Activated gamma-delta T cell treated with Interleukin-2 at 50 U/mL for 16 hours (primary cell): ENCODE data around the gene ACOT11.

Experiments
- DNase-seq: peaks from one replicate; pipeline ENCODE4 v3.0.0-alpha.2; 2020

ACOT11 gene

GRCh38 chr1:54593571-54594160, 45.6 kb downstream of the ACOT11 start:
- DNase-seq, result no peak

GRCh38 chr1:54594463-54594862, 46.4 kb downstream of the ACOT11 start:
- no peak for DNase-seq

DNA sequence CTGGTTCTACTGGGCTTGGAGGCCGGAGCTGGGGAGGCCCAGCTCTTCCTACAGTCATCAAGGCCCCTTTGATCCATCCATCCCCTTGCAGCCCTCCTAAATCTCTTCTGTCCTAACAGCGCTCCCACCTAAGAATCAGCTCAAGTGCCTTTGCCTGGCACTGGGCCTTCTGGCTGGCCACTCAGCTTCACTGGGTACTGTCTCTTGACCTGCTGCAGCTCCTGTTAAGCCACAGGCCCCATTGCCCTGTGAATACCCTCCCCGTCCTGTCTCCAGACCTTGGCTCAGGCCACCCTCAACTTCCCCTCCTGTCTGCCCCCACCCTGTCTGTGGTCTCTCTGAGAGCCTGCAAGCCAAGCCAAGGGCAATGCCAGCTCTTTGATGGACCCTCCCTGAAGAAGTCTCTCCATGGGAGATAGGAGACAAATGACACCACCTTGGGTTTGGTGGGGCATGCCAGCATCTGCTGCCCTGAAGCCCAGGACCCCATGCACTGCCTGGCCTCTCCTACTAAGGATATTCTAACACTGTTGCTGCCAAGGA, 48.0 kb downstream of the ACOT11 start:
- DNase-seq, result no peak

GRCh38 chr1:54596756-54597155, 48.7 kb downstream of the ACOT11 start:
- DNase-seq, result no peak

- no peak for DNase-seq
Measured at GRCh38 chr1:54597455-54598030, 49.5 kb downstream of the ACOT11 start.

GRCh38 chr1:54599211-54599823, 51.3 kb downstream of the ACOT11 start:
- DNase-seq, result no peak

DNA sequence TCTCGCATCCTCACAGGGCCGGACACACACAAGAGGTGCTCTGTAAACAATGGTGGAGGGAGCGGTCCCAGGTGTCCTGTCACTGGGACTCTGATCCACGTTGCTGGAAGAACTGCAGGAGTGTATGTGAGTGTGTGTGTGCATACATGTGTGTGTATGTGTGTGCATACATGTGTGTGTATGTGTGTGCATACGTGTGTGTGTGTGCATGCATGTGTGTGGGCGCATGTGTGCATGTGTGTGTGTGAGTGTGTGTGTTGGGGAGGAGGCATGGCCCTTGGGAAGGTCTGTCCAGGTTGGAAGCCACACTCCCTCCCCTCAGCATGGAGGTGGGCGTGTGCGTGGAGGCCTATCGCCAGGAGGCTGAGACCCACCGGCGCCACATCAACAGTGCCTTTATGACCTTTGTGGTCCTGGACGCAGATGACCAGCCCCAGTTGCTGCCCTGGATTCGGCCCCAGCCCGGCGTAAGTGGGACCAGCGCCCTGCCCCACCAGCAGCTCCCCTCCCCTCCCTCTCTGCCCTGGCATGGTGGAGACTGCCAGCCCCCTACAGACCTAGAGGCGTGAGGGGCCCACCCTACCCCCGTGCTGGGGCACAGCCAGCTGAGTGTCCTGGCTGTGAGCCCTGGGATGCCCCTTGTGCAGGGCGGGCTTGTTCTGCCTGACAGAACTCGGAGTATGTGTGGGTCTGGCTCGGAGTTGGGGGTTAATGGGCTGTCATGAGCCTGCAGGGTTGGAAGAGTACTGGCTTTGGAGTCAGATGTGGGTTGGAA, 53.1 kb downstream of the ACOT11 start:
- DNase-seq, result no peak

DNA sequence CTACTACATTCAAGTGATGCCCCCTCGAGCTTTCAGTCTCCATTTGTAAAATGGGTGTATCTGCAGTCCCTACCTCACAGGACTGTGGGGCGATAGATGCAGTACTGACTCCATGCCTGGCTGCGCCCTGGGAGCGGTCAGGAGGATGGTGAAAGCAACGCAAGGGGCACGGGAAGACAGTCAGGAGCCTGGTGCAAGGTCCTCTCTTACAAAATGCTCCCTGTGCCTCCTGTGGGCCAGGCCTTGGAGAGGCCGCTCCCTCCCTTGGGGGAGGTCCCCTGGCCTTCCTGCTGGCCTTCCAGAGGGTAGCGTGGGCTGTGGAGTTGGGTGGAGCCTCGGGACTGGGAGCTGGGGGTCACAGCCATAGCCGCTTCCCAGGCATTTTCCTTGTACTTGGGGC, 53.7 kb downstream of the ACOT11 start:
- DNase-seq, result no peak

DNA sequence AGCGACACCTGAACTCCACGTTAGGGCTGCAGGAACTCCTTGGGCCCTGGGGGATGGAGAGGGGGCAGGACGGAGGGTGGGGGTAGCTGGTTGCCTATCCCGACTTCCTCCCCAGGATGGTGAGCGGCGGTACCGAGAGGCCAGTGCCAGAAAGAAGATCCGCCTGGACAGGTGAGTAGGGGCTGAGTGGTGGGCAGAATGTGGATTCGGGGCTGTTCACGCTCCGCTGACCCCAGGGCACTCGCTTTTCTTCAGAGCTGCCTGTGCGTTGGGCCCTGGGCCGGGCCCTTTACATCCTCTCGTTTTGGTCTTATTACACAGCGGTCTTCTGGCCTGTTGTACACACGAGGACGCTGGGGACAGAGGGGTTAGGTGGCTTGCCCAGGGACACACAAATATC, 54.5 kb downstream of the ACOT11 start:
- DNase-seq, result no peak

DNA sequence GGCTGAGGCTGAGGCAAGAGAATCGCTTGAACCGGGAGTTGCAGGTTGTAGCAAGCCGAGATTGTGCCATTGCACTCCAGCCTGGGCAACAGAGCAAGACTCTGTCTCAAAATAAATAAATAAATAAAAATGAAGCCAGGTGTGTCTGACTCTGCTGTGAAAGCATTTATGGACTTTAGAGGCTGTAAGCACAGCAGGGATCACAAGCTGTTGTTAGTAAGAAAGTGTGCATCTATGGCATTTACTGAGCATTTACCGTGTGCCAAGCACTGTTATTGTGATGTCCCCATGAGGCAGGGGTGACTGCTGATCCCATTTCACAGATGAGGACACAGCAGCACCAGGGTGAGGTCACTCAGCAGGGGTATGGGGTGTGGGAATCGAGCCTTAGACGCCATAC, 55.2 kb downstream of the ACOT11 start:
- no peak for DNase-seq

DNA sequence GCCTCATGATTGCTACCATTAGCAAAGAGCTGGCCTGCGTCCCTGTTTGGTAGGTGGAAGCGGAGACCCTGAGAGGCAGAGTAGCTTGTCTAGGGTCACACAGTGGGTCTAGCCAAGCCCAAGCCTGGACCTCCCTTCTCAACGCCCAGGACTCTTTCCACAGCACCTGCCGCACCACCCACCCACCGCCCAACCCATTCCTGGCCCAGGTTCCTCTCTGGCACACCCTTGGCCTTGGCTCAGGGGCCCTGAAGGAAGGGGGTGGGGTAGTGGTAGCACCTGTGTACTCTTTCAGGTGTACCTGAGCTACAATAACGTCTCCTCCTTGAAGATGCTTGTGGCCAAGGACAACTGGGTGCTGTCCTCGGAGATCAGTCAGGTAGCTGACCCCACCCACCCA, 56.0 kb downstream of the ACOT11 start:
- DNase-seq, result no peak

DNA sequence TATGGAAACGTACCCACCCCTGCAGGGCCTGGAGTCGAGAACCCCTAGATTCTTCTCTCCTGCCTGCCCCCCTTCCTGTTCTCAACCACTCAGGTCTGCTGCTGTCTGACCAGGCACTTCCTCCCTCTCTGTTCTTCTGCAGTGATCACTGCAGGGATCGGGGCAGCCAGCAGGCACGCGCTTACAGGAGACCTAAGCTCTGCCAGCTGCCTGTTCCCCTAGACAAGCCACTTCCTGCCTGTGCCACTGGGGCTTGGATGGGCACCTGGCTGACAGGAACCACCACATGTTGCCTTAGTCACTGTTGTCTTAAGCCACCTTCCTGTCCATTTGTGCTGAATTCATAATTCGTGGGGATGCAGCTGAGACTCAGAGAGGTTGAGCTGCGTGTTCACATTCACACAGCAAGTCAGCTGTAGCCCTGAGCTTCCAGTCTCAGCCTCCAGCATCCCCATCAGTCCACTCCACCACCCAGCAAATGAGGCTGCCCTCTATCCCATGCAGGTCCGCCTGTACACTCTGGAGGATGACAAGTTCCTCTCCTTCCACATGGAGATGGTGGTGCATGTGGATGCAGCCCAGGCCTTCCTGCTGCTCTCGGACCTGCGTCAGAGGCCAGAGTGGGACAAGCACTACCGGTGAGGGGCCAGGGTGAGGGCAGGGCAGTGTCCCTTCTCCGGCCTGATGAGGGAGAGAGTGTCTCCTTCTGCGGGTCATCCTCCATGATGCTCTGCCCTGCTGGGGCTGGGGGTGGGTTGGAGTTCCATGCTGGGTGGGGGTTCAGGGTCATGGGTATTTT, 56.7 kb downstream of the ACOT11 start:
- DNase-seq, result peak; percentile 38

DNA sequence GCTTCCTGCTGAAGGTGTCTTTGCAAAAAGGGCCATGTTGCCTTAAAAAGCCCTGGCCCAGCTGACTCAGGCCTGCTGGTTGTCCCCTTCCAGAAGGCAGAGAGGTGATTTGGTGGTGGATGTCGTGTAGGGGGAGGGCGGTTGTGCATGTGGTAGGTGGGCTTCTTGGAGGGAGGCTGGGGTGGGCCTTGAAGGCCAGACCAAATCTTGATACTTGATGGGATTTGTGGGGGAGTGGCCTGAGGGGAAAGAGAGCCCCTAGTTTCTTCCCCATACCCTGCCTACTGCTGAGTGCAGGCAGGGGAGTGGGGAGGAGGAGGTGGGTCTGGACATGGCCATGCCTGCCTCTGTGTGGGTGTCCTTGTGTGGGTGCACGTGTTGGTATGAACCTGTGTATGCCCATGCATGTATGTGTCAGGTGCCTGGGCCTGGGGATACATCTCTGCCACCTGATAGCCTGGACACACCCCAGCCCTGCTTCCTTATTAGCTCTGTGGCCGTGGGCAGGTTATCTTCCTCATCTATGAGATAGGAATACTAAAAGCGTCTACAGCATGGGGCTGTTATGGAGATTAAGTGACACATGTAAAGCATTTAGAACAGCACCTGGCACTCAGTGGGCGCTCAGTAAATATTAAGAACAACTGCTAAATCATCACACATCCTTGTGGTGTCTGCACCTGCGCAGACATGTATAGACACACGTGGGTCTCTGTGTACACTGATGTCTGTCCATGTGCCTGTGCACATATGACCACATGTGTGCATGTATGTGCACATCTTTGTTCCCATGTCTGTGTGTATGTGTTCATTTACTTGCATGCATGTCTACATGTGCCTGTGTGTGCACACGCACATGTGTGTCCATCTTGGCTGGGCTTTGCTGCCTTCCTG, 58.3 kb downstream of the ACOT11 start:
- DNase-seq, result no peak

DNA sequence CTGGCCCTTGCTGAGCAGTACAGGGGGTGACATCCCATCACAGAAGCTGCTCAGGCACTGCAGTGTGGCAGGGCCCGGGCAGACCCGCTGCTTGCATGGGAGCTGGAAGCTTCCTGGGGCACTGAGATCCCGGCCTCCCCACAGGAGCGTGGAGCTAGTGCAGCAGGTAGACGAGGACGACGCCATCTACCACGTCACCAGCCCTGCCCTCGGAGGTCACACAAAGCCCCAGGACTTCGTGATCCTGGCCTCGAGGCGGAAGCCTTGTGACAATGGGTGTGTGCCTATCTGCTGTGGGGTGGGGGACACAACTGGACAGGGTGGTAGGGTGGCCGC, 58.9 kb downstream of the ACOT11 start:
- DNase-seq, result no peak

DNA sequence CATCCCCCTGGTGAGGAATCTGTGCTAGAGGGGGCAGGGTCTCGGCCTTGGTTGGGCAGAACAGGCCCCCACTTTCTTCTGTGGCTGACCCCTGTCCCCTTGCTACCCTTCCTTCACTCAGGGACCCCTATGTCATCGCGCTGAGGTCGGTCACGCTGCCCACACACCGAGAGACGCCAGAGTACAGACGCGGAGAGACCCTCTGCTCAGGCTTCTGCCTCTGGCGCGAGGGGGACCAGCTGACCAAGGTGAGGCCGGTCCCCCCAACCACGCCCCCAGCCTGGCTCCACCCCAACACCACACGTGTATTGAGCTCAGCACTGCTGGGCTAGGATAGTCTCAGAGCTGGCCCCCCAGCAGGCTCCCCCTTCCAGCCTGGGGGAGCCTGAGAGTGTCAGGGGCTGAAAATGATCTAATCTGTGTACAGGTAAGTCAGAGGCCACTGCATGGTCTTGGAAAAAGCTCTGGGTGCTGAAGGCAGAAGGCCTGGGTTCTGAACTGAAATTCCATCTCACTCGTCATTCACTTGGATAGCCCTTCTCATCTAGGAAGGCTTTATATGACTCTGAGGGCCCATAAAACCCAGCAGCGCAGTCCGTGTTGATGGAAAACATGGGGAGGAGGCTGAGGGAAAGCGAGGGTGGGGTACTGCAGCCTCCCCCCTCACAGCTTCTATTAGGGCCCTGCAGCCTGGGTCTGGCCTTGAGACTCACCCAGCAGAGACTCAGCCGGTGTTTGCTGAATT, 60.0 kb downstream of the ACOT11 start:
- DNase-seq, result no peak

DNA sequence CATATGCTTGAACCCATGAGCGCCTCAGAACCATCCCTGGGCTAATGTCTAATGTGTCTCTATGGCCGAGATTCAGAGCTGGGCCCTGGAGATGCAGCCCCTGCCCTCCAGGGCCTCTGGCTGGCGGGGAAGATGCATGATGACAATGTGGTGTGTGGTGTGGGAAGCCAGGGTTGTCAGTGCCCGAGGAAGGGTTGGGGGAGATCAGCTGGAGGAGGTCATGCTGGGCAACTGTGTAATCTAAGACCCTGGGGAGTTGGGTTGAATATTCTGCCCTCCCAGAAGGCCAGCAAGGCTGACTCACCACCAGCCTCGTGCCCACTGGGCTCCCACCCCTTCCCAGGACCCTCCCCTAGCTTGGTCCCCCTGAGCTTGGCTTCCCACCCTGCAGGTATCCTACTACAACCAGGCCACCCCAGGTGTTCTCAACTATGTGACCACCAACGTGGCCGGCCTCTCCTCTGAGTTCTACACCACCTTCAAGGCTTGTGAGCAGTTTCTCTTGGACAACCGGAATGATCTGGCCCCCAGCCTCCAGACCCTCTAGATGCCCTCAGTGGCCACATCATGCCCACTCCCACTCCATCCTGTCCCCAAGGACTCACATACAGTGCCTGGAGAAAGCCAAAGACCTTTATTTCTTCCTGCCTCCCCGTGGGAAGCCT, 60.7 kb downstream of the ACOT11 start:
- DNase-seq, result no peak

DNA sequence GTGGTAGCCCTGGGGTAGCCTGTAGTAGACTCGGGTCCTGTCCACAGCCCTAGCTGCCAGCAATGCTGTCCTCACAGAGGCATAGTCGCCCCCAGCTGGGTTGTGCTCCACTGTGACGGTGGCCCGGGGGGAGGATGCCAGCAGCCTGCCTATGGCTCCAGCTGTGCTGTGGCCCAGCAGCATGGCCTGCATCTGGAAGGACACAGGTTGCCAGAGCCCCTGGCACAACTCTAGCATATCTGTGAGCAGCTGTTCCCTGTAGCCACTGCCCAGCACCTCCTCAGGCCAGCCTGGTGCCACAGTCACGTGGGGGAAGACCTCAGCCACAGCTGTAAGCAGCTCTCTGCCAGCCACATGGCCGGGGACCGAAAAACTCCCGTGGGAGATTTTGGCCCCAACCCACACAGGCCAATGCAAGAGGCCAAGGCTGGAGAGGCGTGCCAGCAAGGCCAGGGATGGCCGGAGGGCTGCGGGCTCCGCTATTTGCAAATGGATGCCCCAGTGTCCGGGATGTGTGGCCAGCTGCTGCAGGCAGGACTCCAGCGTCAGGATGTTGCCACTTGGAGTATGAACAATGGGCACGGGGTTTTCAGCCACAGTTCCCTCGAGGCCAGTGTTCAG, 61.4 kb downstream of the ACOT11 start:
- no peak for DNase-seq

DNA sequence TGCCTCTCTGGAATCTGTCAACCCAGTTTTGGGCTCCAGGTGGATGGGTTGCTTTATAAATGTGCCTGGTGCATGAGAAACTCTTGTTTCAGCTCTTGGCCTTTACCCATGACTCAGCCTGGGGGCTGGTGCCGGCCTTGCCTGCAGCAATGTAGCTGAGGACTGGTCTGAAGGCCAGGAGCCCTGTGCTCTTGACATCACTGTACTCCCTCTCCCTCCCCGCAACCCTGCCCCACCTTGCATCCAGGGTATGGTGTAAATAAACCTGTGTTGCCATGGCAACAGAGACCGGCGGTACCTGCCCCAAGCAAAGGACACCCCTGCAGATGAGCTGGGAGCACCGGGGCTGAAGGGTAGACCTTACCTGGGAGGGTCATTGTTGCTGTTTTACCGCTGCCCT, 62.0 kb downstream of the ACOT11 start:
- no peak for DNase-seq

- no peak for DNase-seq
Measured at GRCh38 chr1:54610601-54611580, 62.9 kb downstream of the ACOT11 start.
